SK-N-SH (cell line): ENCODE measurements around the gene PSMA5. TPM values are rescaled to one million over a fixed set of nuclear protein-coding genes. Genes with fewer than 3 reads are reported as not detected.
A peak's percentile ranks its signal among the peaks of the same experiment; 100 is the strongest.

Experiments
- CTCF ChIA-PET: fragments of 300-600, 350-600 bp; formaldehyde crosslinking; extraction: SDS; loops from one replicate; lab custom pipeline; 2021; lab: Yijun Ruan, JAX
- POLR2A ChIA-PET: fragments of 350-600 bp; sonication (Branson Sonifier 250); formaldehyde crosslinking; extraction: SDS; loops from one replicate; lab custom pipeline; 2020; ENCODE audit warnings: antibody characterized with exemption, inconsistent platforms; lab: Yijun Ruan, JAX
- DNase-seq: peaks from one replicate; pipeline ENCODE4 v3.0.0; 2012
- H2AFZ ChIP-seq: fragments of 200-600 bp; sonication (generic); 2 replicates; pipeline ENCODE4 v1.8.1; 2016; ENCODE audit warnings: antibody characterized with exemption, mild to moderate bottlenecking, low read depth
- H3F3A ChIP-seq: fragments of 200-600 bp; sonication (generic); replicated peaks from 2 replicates; pipeline ENCODE3; 2016; ENCODE audit warnings: antibody characterized with exemption, mild to moderate bottlenecking; ENCODE audit not compliant: insufficient read depth
- H3K27ac ChIP-seq, 2 experiments: fragments of 200-500 bp in 1 of 2; fragments of 200-600 bp in 1 of 2; sonication (Bioruptor generic) in 1 of 2; sonication (generic), shearing (Covaris generic) in 1 of 2; 2 replicates each; pipeline versions ENCODE4 v1.5.1 to v1.6.1; 2014 to 2016; ENCODE audit warnings: low read depth in 2 of 2, inconsistent platforms in 1 of 2, low read length in 1 of 2, mild to moderate bottlenecking in 1 of 2, mixed read lengths in 1 of 2
- H3K27me3 ChIP-seq: fragments of 200-600 bp; sonication (generic), shearing (Covaris generic); 2 replicates; pipeline ENCODE4 v1.6.1; 2016; ENCODE audit warnings: mixed run types; ENCODE audit not compliant: insufficient read depth
- H3K36me3 ChIP-seq, 2 experiments: fragments of 200-500 bp in 1 of 2; fragments of 200-600 bp in 1 of 2; sonication (Bioruptor generic) in 1 of 2; sonication (generic) in 1 of 2; replicated peaks in 1 of 2; 2 replicates each; pipeline versions ENCODE3 to v1.5.1; 2014 to 2016; ENCODE audit warnings: low read length in 1 of 2, mild to moderate bottlenecking in 1 of 2; ENCODE audit not compliant: insufficient read depth in 2 of 2, control insufficient read depth in 1 of 2
- H3K4me1 ChIP-seq, 2 experiments: fragments of 200-500 bp in 1 of 2; fragments of 200-600 bp in 1 of 2; sonication (Bioruptor generic) in 1 of 2; sonication (generic), shearing (Covaris generic) in 1 of 2; 2 replicates each; pipeline versions ENCODE4 v1.5.1 to v1.6.1; 2014 to 2016; ENCODE audit warnings: low read depth in 1 of 2, low read length in 1 of 2, mixed run types in 1 of 2; ENCODE audit not compliant: insufficient read depth in 2 of 2, control insufficient read depth in 1 of 2
- H3K4me2 ChIP-seq: fragments of 200-600 bp; sonication (generic), shearing (Covaris generic); 2 replicates; pipeline ENCODE4 v1.6.1; 2017; ENCODE audit warnings: mixed run types
- H3K4me3 ChIP-seq, 2 experiments: fragments of 200-500 bp in 1 of 2; fragments of 200-600 bp in 1 of 2; sonication (Bioruptor generic) in 1 of 2; sonication (generic), shearing (Covaris generic) in 1 of 2; 2 replicates each; pipeline versions ENCODE4 v1.5.1 to v1.8.1; 2014 to 2016; ENCODE audit warnings: low read depth in 2 of 2, inconsistent platforms in 1 of 2, low read length in 1 of 2, mild to moderate bottlenecking in 1 of 2, mixed read lengths in 1 of 2, moderate library complexity in 1 of 2
- H3K79me2 ChIP-seq: fragments of 200-600 bp; sonication (generic); 2 replicates; pipeline ENCODE4 v1.8.1; 2017; ENCODE audit warnings: mild to moderate bottlenecking; ENCODE audit not compliant: insufficient read depth
- H3K9ac ChIP-seq: fragments of 200-600 bp; sonication (generic); 2 replicates; pipeline ENCODE4 v1.6.1; 2017; ENCODE audit warnings: mixed run types
- H3K9me2 ChIP-seq: fragments of 200-600 bp; sonication (generic); 2 replicates; pipeline ENCODE4 v1.6.1; 2017; ENCODE audit warnings: mixed run types
- H3K9me3 ChIP-seq: fragments of 200-600 bp; sonication (generic); 2 replicates; pipeline ENCODE4 v1.6.1; 2017; ENCODE audit warnings: mixed run types, mild to moderate bottlenecking, moderate library complexity
- H4K20me1 ChIP-seq: fragments of 200-600 bp; sonication (generic); 2 replicates; pipeline ENCODE4 v1.6.1; 2017; ENCODE audit warnings: mild to moderate bottlenecking, mixed run types; ENCODE audit not compliant: insufficient read depth
- CHD2 ChIP-seq: fragments of 150-350 bp; IDR thresholded peaks from 2 replicates; pipeline ENCODE4 v1.6.1; 2018; ENCODE audit warnings: low read length; ENCODE audit not compliant: partially characterized antibody
- ELF1 ChIP-seq: IDR thresholded peaks from 2 replicates; pipeline ENCODE4 v1.4.0; 2012
- JUND ChIP-seq: IDR thresholded peaks from 2 replicates; pipeline ENCODE4 v1.4.0; 2012
- MXI1 ChIP-seq: IDR thresholded peaks from 2 replicates; pipeline ENCODE4 v1.6.1; 2012; ENCODE audit warnings: mild to moderate bottlenecking, low read depth, low read length, improper control_type of control experiment
- NFIC ChIP-seq: IDR thresholded peaks from 2 replicates; pipeline ENCODE4 v1.4.0; 2012; ENCODE audit warnings: borderline replicate concordance
- POLR2AphosphoS5 ChIP-seq: IDR thresholded peaks from 2 replicates; pipeline ENCODE4 v1.6.1; 2012; ENCODE audit warnings: low read depth, low read length
- RAD21 ChIP-seq: IDR thresholded peaks from 2 replicates; pipeline ENCODE4 v1.6.1; 2012; ENCODE audit warnings: mild to moderate bottlenecking, low read length
- RFX5 ChIP-seq: IDR thresholded peaks from 2 replicates; pipeline ENCODE4 v1.6.1; 2012; ENCODE audit warnings: mild to moderate bottlenecking, improper control_type of control experiment, low read length
- WGBS: methylation state at CpG from one replicate; pipeline ENCODE4 v1.1.6; 2017; ENCODE audit warnings: low lambda C conversion rate; 5-methylcytosine and 5-hydroxymethylcytosine counted together
- polyA plus RNA-seq, 3 experiments: library from polyadenylated mRNA; depleted of rRNA; stranded (reverse); fragments of >200 nt; gene quantifications; 2 replicates each; pipeline ENCODE4 v1.2.3, GENCODE V29; 2012
- TF ChIP-seq, protein P1 (sequence below): fragments of 150-350 bp; IDR thresholded peaks from 2 replicates; pipeline ENCODE4 v1.6.1; 2016; ENCODE audit warnings: mild to moderate bottlenecking, low read depth, low read length
- TF ChIP-seq, protein P2 (sequence below): fragments of 200-600 bp; sonication (generic); IDR thresholded peaks from 2 replicates; pipeline ENCODE4 v1.6.1; 2017; ENCODE audit warnings: antibody characterized with exemption, mild to moderate bottlenecking, moderate library complexity
- TF ChIP-seq, protein P3 (sequence below): IDR thresholded peaks from 2 replicates; pipeline ENCODE4; 2012

PSMA5 gene
- polyA plus RNA-seq, 1 of the 3 experiments (the other 2 are of a cell fraction) = 118 TPM

DNA sequence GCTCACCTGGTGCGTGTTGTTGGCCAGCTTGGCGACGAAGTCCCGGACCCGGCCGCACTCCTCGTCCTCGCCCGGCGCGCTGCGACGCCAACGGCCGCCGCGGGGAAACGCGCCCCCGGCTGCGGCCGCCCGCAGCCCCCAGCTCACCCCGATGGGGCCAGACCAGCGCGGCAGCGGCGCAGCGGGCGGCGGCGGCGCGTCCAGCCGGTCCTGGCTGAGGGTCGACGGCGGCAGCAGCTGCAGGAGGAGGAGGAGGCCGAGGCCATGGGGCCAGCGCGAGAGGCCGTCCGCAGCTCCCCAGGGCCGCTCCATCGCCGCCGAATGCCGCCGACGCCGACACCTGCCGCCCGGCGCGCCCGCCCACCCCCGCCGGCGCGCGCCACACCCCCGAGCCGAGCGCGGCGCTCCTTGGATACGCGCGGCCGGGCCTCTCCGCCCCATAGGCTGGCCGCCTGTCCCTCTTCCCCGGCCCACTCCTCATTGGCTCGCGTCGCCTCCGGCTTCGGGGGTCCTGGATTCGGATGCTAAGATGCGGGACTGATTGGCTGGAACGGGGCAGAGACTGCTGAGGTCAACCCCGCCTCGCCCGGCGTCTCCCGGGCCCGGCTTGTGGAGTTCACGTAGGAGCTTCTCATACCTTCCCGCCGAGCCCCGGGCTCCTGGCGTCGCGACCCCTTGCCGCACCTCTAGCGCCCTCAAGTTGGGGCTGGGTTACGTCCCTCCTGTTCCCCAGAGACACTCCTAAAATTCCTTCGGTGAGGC lies 28.5 kb downstream of the PSMA5 start, which contains the start of gene SORT1:
Gene SORT1 (minus strand): TSS at position 338 of the 762 bp plus-strand sequence. CDS start 26 bp downstream, at position 312.
- Histone ChIP-seq H3K27me3 (no peaks in the 10 kb centered on the region), H3K9ac (peak within 1 kb of the TSS; percentile 58), H3K4me1 (peaks cover 14 to 19% of the 10 kb centered on the region in 2 experiments; a peak in 3 of 4 replicates), H3K27ac (peak within 1 kb of the TSS; percentile 39 to 82; a peak in 3 of 4 replicates), H4K20me1 (no peaks in the 10 kb centered on the region), H3K36me3 (peaks cover 13 to 24% of the 10 kb centered on the region in 2 experiments), H3K9me2 (no peaks in the 10 kb centered on the region), H3K79me2 (peaks cover 26% of the 10 kb centered on the region), H3F3A (peaks cover 22% of the 10 kb centered on the region), H3K9me3 (no peaks in the 10 kb centered on the region), H2AFZ (peak within 1 kb of the TSS; percentile 91), H3K4me3 (peak within 1 kb of the TSS; percentile 72 to 88), H3K4me2 (peak within 1 kb of the TSS; percentile 92)
- POLR2A ChIA-PET = interaction anchor here (0.5 to 2.7 kb wide), 8 partner anchors 86 to 690 kb away, joined by 3 to 14 read pairs (median 3); partner anchors contain the start of genes ATXN7L2, CELSR2 and PSRC1
- CTCF ChIA-PET = interaction anchor here (1.0 to 14.6 kb wide), 28 partner anchors 8 to 562 kb away, joined by 3 to 252 read pairs (median 6); partner anchors contain the start of genes MYBPHL, PSMA5, PSRC1 and SARS1
- peak; percentile 96 for DNase-seq
- WGBS = 0% methylated on average over 3 of the region's 98 CpGs
- TF ChIP-seq JUND (no peak), ELF1 (no peak), POLR2AphosphoS5 (peak; percentile 40; the same call in 1 of the 2 replicates), MXI1 (peak; percentile 33; the same call in 1 of the 2 replicates), CHD2 (peak; percentile 84), NFIC (no peak), RFX5 (peak; percentile 82), RAD21 (no peak; the same call in 1 of the 2 replicates)
- TF ChIP-seq, protein P1, sequence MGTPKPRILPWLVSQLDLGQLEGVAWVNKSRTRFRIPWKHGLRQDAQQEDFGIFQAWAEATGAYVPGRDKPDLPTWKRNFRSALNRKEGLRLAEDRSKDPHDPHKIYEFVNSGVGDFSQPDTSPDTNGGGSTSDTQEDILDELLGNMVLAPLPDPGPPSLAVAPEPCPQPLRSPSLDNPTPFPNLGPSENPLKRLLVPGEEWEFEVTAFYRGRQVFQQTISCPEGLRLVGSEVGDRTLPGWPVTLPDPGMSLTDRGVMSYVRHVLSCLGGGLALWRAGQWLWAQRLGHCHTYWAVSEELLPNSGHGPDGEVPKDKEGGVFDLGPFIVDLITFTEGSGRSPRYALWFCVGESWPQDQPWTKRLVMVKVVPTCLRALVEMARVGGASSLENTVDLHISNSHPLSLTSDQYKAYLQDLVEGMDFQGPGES = peak; percentile 86
- TF ChIP-seq, protein P2, sequence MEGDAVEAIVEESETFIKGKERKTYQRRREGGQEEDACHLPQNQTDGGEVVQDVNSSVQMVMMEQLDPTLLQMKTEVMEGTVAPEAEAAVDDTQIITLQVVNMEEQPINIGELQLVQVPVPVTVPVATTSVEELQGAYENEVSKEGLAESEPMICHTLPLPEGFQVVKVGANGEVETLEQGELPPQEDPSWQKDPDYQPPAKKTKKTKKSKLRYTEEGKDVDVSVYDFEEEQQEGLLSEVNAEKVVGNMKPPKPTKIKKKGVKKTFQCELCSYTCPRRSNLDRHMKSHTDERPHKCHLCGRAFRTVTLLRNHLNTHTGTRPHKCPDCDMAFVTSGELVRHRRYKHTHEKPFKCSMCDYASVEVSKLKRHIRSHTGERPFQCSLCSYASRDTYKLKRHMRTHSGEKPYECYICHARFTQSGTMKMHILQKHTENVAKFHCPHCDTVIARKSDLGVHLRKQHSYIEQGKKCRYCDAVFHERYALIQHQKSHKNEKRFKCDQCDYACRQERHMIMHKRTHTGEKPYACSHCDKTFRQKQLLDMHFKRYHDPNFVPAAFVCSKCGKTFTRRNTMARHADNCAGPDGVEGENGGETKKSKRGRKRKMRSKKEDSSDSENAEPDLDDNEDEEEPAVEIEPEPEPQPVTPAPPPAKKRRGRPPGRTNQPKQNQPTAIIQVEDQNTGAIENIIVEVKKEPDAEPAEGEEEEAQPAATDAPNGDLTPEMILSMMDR = no peak; the same call in 1 of the 2 replicates
- TF ChIP-seq, protein P3, sequence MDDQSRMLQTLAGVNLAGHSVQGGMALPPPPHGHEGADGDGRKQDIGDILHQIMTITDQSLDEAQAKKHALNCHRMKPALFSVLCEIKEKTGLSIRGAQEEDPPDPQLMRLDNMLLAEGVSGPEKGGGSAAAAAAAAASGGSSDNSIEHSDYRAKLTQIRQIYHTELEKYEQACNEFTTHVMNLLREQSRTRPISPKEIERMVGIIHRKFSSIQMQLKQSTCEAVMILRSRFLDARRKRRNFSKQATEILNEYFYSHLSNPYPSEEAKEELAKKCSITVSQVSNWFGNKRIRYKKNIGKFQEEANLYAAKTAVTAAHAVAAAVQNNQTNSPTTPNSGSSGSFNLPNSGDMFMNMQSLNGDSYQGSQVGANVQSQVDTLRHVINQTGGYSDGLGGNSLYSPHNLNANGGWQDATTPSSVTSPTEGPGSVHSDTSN = peak; percentile 99
